Activated B cell treated with CpG ODN at 0.5 μM for 24 hours (primary cell): ENCODE data around the gene RPL18. TPM values are rescaled to one million over a fixed set of nuclear protein-coding genes. Genes with fewer than 3 reads are reported as not detected.

Source experiments
- ATAC-seq: fragments of 200-7000 bp; cut with Tn5 transposase; one replicate; pipeline ENCODE4 v1.10.0; 2021; ENCODE audit warnings: low read depth, mild to moderate bottlenecking, moderate library complexity
- CTCF ChIA-PET: fragments of 350-600 bp; sonication (Branson Sonifier 250); formaldehyde crosslinking; loops from one replicate; lab custom pipeline; 2021; ENCODE audit warnings: antibody characterized with exemption; lab: Charles Lee
- POLR2A ChIA-PET: fragments of 350-600 bp; sonication (Branson Sonifier 250); formaldehyde crosslinking; loops from one replicate; lab custom pipeline; 2021; ENCODE audit warnings: antibody characterized with exemption; lab: Charles Lee
- DNase-seq: peaks from one replicate; pipeline ENCODE4 v3.0.0; 2022
- H3K27ac Mint-ChIP-seq: one replicate; pipeline ENCODE4 v1.8.0; 2020; ENCODE audit warnings: mixed read lengths
- H3K27me3 Mint-ChIP-seq: one replicate; pipeline ENCODE4 v1.8.0; 2021; ENCODE audit warnings: mixed read lengths
- H3K36me3 Mint-ChIP-seq: one replicate; pipeline ENCODE4 v1.8.0; 2021; ENCODE audit warnings: low read depth, mixed read lengths
- H3K4me1 Mint-ChIP-seq: one replicate; pipeline ENCODE4 v1.8.0; 2021; ENCODE audit warnings: mixed read lengths
- H3K4me3 Mint-ChIP-seq: one replicate; pipeline ENCODE4 v1.8.0; 2020; ENCODE audit warnings: mild to moderate bottlenecking, mixed read lengths
- H3K9me3 Mint-ChIP-seq: one replicate; pipeline ENCODE4 v1.8.0; 2020; ENCODE audit warnings: mixed read lengths
- CTCF ChIP-seq: fragments of 200-600 bp; IDR thresholded peaks from one replicate; pipeline ENCODE4 v1.8.0; 2022; ENCODE audit warnings: antibody characterized with exemption, mild to moderate bottlenecking
- intact Hi-C: fragments of 100-400 bp; cut with micrococcal nuclease; formaldehyde crosslinking; loops from one replicate; pipeline ENCODE4 v1.15.1; 2024
- total RNA-seq: library from RNA; stranded (reverse); gene quantifications from 2 replicates; pipeline ENCODE4 v1.2.3, GENCODE V29; 2022

RPL18 gene
- total RNA-seq, 1 donor from 2014 or later, result 2,427 TPM

GRCh38 chr19:48645620-48646000 is 26.6 kb upstream of the RPL18 start:
- Mint-ChIP-seq H3K4me1 (peaks cover 51% of the 10 kb centered on the region), H3K36me3 (peaks cover 2% of the 10 kb centered on the region), H3K4me3 (peak overlapping the region; percentile 93), H3K27ac (peak overlapping the region; percentile 92), H3K9me3 (no peaks in the 10 kb centered on the region), H3K27me3 (no peaks in the 10 kb centered on the region)
- DNase-seq (no peak), ATAC-seq (no peak)
- POLR2A ChIA-PET, result interaction anchor here (0.6 to 2.7 kb wide), 19 partner anchors 9 to 1262 kb away, joined by 3 to 44 read pairs (median 4); partner anchors contain the start of genes DBP, FTL, HSD17B14 and PPP1R15A
- TF ChIP-seq CTCF, result no peak
- CTCF ChIA-PET, result interaction anchor here (1.0 to 2.4 kb wide), 12 partner anchors 8 to 469 kb away, joined by 3 to 15 read pairs (median 5); partner anchors contain the start of genes DBP, HSD17B14, LIN7B and RPL18
- intact Hi-C loops, result no loop called here

- peak overlapping the region; percentile 92 for H3K27ac Mint-ChIP-seq
- peak; percentile 52 for DNase-seq
- H3K27me3 Mint-ChIP-seq, result no peaks in the 10 kb centered on the region
- ChIA-PET CTCF (interaction anchor here (1.0 to 2.4 kb wide), 10 partner anchors 11 to 469 kb away, joined by 3 to 15 read pairs (median 6); partner anchors contain the start of genes HSD17B14, LIN7B, RPL18 and SPHK2), POLR2A (interaction anchor here (0.5 to 2.7 kb wide), 19 partner anchors 8 to 1821 kb away, joined by 3 to 44 read pairs (median 5); partner anchors contain the start of genes DBP, FTL, HSD17B14 and PPP1R15A)
- intact Hi-C loops, result no loop called here
- TF ChIP-seq CTCF, result no peak
- peaks cover 52% of the 10 kb centered on the region for H3K4me1 Mint-ChIP-seq
- peak overlapping the region; percentile 93 for H3K4me3 Mint-ChIP-seq
- H3K36me3 Mint-ChIP-seq, result peaks cover 2% of the 10 kb centered on the region
- H3K9me3 Mint-ChIP-seq, result no peaks in the 10 kb centered on the region
- ATAC-seq, result peak; percentile 61
Observed at GRCh38 chr19:48644839-48645619, 26.1 kb upstream of the RPL18 start.

GRCh38 chr19:48644355-48644754 is 25.4 kb upstream of the RPL18 start:
- Mint-ChIP-seq H3K27me3 (no peaks in the 10 kb centered on the region), H3K4me1 (peaks cover 52% of the 10 kb centered on the region), H3K27ac (no peak overlapping the region), H3K9me3 (no peaks in the 10 kb centered on the region), H3K4me3 (no peak overlapping the region), H3K36me3 (peaks cover 2% of the 10 kb centered on the region)
- intact Hi-C loops, result no loop called here
- no peak for ATAC-seq
- DNase-seq, result no peak
- TF ChIP-seq CTCF, result no peak
- ChIA-PET CTCF (interaction anchor here (1.6 to 2.4 kb wide), 5 partner anchors 10 to 198 kb away, joined by 3 to 15 read pairs (median 11); no protein-coding TSS in a partner anchor), POLR2A (interaction anchor here (0.5 to 2.7 kb wide), 6 partner anchors 20 to 1820 kb away, joined by 3 to 30 read pairs (median 4); partner anchors contain the start of genes RPL18, RUVBL2 and SPHK2)

- H3K27ac Mint-ChIP-seq, result peak overlapping the region; percentile 7
- no peak for ATAC-seq
- CTCF ChIA-PET, result no interaction called here
- DNase-seq, result no peak
- peaks cover 55% of the 10 kb centered on the region for H3K4me1 Mint-ChIP-seq
- H3K4me3 Mint-ChIP-seq, result no peak overlapping the region
- H3K27me3 Mint-ChIP-seq, result no peaks in the 10 kb centered on the region
- POLR2A ChIA-PET, result interaction anchor here (0.7 to 1.1 kb wide), 2 partner anchors 16 to 24 kb away, joined by 3 to 4 read pairs; partner anchors contain the start of genes RPL18 and SPHK2
- peaks cover 5% of the 10 kb centered on the region for H3K36me3 Mint-ChIP-seq
- intact Hi-C loops, result no loop called here
- TF ChIP-seq CTCF, result no peak
- H3K9me3 Mint-ChIP-seq, result no peaks in the 10 kb centered on the region
Observed at GRCh38 chr19:48642862-48643261, 23.9 kb upstream of the RPL18 start.

GRCh38 chr19:48641850-48642249 is 22.9 kb upstream of the RPL18 start:
- H3K9me3 Mint-ChIP-seq, result no peaks in the 10 kb centered on the region
- peaks cover 46% of the 10 kb centered on the region for H3K4me1 Mint-ChIP-seq
- H3K27ac Mint-ChIP-seq, result peak overlapping the region; percentile 27
- H3K4me3 Mint-ChIP-seq, result no peak overlapping the region
- intact Hi-C loops, result no loop called here
- ATAC-seq (no peak), DNase-seq (no peak)
- TF ChIP-seq CTCF, result no peak
- H3K36me3 Mint-ChIP-seq, result peaks cover 5% of the 10 kb centered on the region
- POLR2A ChIA-PET, result interaction anchor here (0.6 to 0.8 kb wide), 3 partner anchors 18 to 384 kb away, joined by 3 to 14 read pairs (median 5); no protein-coding TSS in a partner anchor
- H3K27me3 Mint-ChIP-seq, result no peaks in the 10 kb centered on the region
- CTCF ChIA-PET, result no interaction called here
